IMR-90 (cell line): Measurements from ENCODE around the gene AJUBA. TPM values are rescaled to one million over a fixed set of nuclear protein-coding genes. Genes with fewer than 3 reads are reported as not detected.

Experiments used
- ATAC-seq: fragments of 200-7000 bp; cut with Tn5 transposase; 2 replicates; pipeline ENCODE4 v1.9.1; 2020; ENCODE audit warnings: low read depth, mild to moderate bottlenecking, moderate library complexity
- BruUV-seq: library from RNA; stranded (reverse); fragments of 400-500 nt; replicated peaks from 2 replicates; lab custom pipeline; 2021; lab: Mats Ljungman, UMichigan
- CTCF ChIA-PET: fragments of 300-600 bp; formaldehyde crosslinking; extraction: SDS; loops from one replicate; lab custom pipeline; 2021; ENCODE audit warnings: antibody characterized with exemption; lab: Yijun Ruan, JAX
- POLR2A ChIA-PET: fragments of 300-600 bp; sonication (Branson Sonifier 250); formaldehyde crosslinking; loops from one replicate; lab custom pipeline; 2022; ENCODE audit warnings: antibody characterized with exemption; ENCODE audit not compliant: unreplicated experiment; lab: Charles Lee
- DNase-seq: peaks from one replicate; pipeline ENCODE4 v3.0.0; 2013
- H2AFZ ChIP-seq: replicated peaks from 2 replicates; pipeline ENCODE3; 2013; ENCODE audit warnings: low read length, mild to moderate bottlenecking; ENCODE audit not compliant: poor library complexity
- H2AK5ac ChIP-seq: 2 replicates; pipeline ENCODE4 v1.6.1; 2013; ENCODE audit warnings: low read depth, low read length, inconsistent platforms
- H2AK9ac ChIP-seq: replicated peaks from 2 replicates; pipeline ENCODE3; 2013; ENCODE audit warnings: mild to moderate bottlenecking, low read depth, low read length, moderate library complexity; ENCODE audit not compliant: poor library complexity
- H2BK120ac ChIP-seq: 2 replicates; pipeline ENCODE4 v1.6.1; 2013; ENCODE audit warnings: low read depth, low read length, inconsistent platforms
- H2BK15ac ChIP-seq: 3 replicates; pipeline ENCODE4 v1.6.1; 2013; ENCODE audit warnings: low read depth, low read length, inconsistent platforms
- H2BK20ac ChIP-seq: 2 replicates; pipeline ENCODE4 v1.6.1; 2013; ENCODE audit warnings: low read depth, mild to moderate bottlenecking, inconsistent platforms, low read length, moderate library complexity
- H2BK5ac ChIP-seq: 2 replicates; pipeline ENCODE4 v1.6.1; 2013; ENCODE audit warnings: mild to moderate bottlenecking, low read depth, low read length, inconsistent platforms; ENCODE audit not compliant: poor library complexity, severe bottlenecking
- H3K14ac ChIP-seq: replicated peaks from 2 replicates; pipeline ENCODE4 v1.6.1; 2013; ENCODE audit warnings: low read depth, low read length, inconsistent platforms
- H3K18ac ChIP-seq: 2 replicates; pipeline ENCODE4 v1.6.1; 2013; ENCODE audit warnings: low read depth, low read length, control low read depth
- H3K23ac ChIP-seq: 2 replicates; pipeline ENCODE4 v1.6.1; 2013; ENCODE audit warnings: low read depth, low read length, inconsistent platforms
- H3K27ac ChIP-seq: 2 replicates; pipeline ENCODE4 v1.5.1; 2013; ENCODE audit warnings: mild to moderate bottlenecking, control low read depth, low read length; ENCODE audit not compliant: insufficient read depth
- H3K27me3 ChIP-seq: 2 replicates; pipeline ENCODE4 v1.6.1; 2013; ENCODE audit warnings: low read length; ENCODE audit not compliant: control insufficient read depth, insufficient read depth
- H3K36me3 ChIP-seq: 2 replicates; pipeline ENCODE4 v1.6.1; 2013; ENCODE audit warnings: low read length, mixed read lengths; ENCODE audit not compliant: control insufficient read depth, insufficient read depth
- H3K4ac ChIP-seq: 2 replicates; pipeline ENCODE4 v1.6.1; 2013; ENCODE audit warnings: low read depth, low read length, inconsistent platforms
- H3K4me1 ChIP-seq: 2 replicates; pipeline ENCODE4 v1.6.1; 2013; ENCODE audit warnings: low read length, mixed read lengths; ENCODE audit not compliant: control insufficient read depth, insufficient read depth
- H3K4me2 ChIP-seq: 2 replicates; pipeline ENCODE4 v1.6.1; 2013; ENCODE audit warnings: low read depth, mild to moderate bottlenecking, control low read depth, low read length, moderate library complexity
- H3K4me3 ChIP-seq: 2 replicates; pipeline ENCODE4 v1.5.1; 2013; ENCODE audit warnings: low read depth, mild to moderate bottlenecking, control low read depth, low read length, moderate library complexity; ENCODE audit not compliant: insufficient read depth
- H3K56ac ChIP-seq: 2 replicates; pipeline ENCODE4 v1.6.1; 2013; ENCODE audit warnings: low read length, inconsistent platforms; ENCODE audit not compliant: insufficient read depth; ENCODE audit errors: extremely low read depth
- H3K79me1 ChIP-seq, 2 experiments: 2 replicates each; pipeline ENCODE4 v1.6.1; 2013; ENCODE audit warnings: low read length in 2 of 2, inconsistent platforms in 1 of 2, low read depth in 1 of 2
- H3K9ac ChIP-seq: 2 replicates; pipeline ENCODE4 v1.6.1; 2013; ENCODE audit warnings: low read depth, low read length, control low read depth
- H3K9me1 ChIP-seq: 2 replicates; pipeline ENCODE4 v1.6.1; 2013; ENCODE audit warnings: low read length, inconsistent platforms; ENCODE audit not compliant: insufficient read depth
- H3K9me3 ChIP-seq: 2 replicates; pipeline ENCODE4 v1.6.1; 2013; ENCODE audit warnings: low read length; ENCODE audit not compliant: control insufficient read depth, insufficient read depth
- H4K20me1 ChIP-seq: 2 replicates; pipeline ENCODE4 v1.6.1; 2013; ENCODE audit warnings: low read length, inconsistent platforms; ENCODE audit not compliant: insufficient read depth
- H4K5ac ChIP-seq: 2 replicates; pipeline ENCODE4 v1.6.1; 2013; ENCODE audit warnings: mild to moderate bottlenecking, low read depth, low read length, control low read depth
- H4K8ac ChIP-seq, 2 experiments: 2 replicates each; pipeline ENCODE4 v1.6.1; 2013; ENCODE audit warnings: low read depth in 2 of 2, low read length in 2 of 2, control low read depth in 1 of 2, inconsistent platforms in 1 of 2
- H4K91ac ChIP-seq: 2 replicates; pipeline ENCODE4 v1.6.1; 2013; ENCODE audit warnings: low read depth, low read length, inconsistent platforms; ENCODE audit not compliant: insufficient read depth
- BHLHE40 ChIP-seq: fragments of 150-350 bp; IDR thresholded peaks from 2 replicates; pipeline ENCODE4 v1.6.1; 2016; ENCODE audit warnings: mild to moderate bottlenecking, low read depth, low read length
- CEBPB ChIP-seq: IDR thresholded peaks from 2 replicates; pipeline ENCODE4 v1.6.1; 2012; ENCODE audit warnings: low read depth, low read length, improper control_type of control experiment
- CHD1 ChIP-seq: IDR thresholded peaks from 2 replicates; pipeline ENCODE4 v1.6.1; 2012; ENCODE audit warnings: low read depth, low read length, improper control_type of control experiment
- FOS ChIP-seq: fragments of 150-350 bp; IDR thresholded peaks from 2 replicates; pipeline ENCODE4 v1.6.1; 2016; ENCODE audit warnings: low read depth, low read length
- MAZ ChIP-seq: IDR thresholded peaks from 2 replicates; pipeline ENCODE4 v1.6.1; 2012; ENCODE audit warnings: low read depth, mild to moderate bottlenecking, low read length, improper control_type of control experiment, moderate library complexity, borderline replicate concordance
- MXI1 ChIP-seq: IDR thresholded peaks from 2 replicates; pipeline ENCODE4 v1.6.1; 2012; ENCODE audit warnings: low read depth, mild to moderate bottlenecking, low read length, moderate library complexity, borderline replicate concordance
- NFE2L2 ChIP-seq: fragments of 150-350 bp; IDR thresholded peaks from 2 replicates; pipeline ENCODE4 v1.6.1; 2016; ENCODE audit warnings: low read depth, mild to moderate bottlenecking, low read length
- POLR2A ChIP-seq: IDR thresholded peaks from 2 replicates; pipeline ENCODE4 v1.6.1; 2012; ENCODE audit warnings: mild to moderate bottlenecking, low read depth, low read length
- RAD21 ChIP-seq: IDR thresholded peaks from 2 replicates; pipeline ENCODE4 v1.6.1; 2012; ENCODE audit warnings: low read length, improper control_type of control experiment
- RCOR1 ChIP-seq: IDR thresholded peaks from 2 replicates; pipeline ENCODE4 v1.6.1; 2012; ENCODE audit warnings: mild to moderate bottlenecking, low read length, improper control_type of control experiment; ENCODE audit not compliant: insufficient replicate concordance
- SMC3 ChIP-seq: fragments of 150-350 bp; IDR thresholded peaks from 2 replicates; pipeline ENCODE4 v1.6.1; 2016; ENCODE audit warnings: low read depth, mild to moderate bottlenecking, antibody characterized with exemption, low read length, moderate library complexity
- WGBS, 2 experiments: methylation state at CpG; one replicate each; pipeline versions ENCODE4 v1.1.5 to v1.1.7; 2013; ENCODE audit warnings: missing lambda C conversion rate in 2 of 2; ENCODE audit not compliant: insufficient read length in 1 of 2; ENCODE audit errors: extremely low coverage in 2 of 2; 5-methylcytosine and 5-hydroxymethylcytosine counted together
- dilution Hi-C: fragments of 300-500 bp; cut with HindIII; formaldehyde crosslinking; loops from one replicate; pipeline ENCODE4 v1.14.3; 2018; ENCODE audit warnings: low sequenced_read_pairs; ENCODE audit not compliant: unreplicated experiment
- in situ Hi-C: fragments of 300-500 bp; cut with MboI; formaldehyde crosslinking; loops from 3 replicates; pipeline ENCODE4 v1.14.3; 2019; ENCODE audit warnings: low sequenced_read_pairs, inconsistent platforms, mixed read lengths
- intact Hi-C: fragments of 100-400 bp; cut with micrococcal nuclease; formaldehyde crosslinking; loops from 2 replicates; pipeline ENCODE4 v1.10.0; 2022
- polyA plus RNA-seq, 3 experiments: library from polyadenylated mRNA; depleted of rRNA; stranded (reverse); fragments of >200 nt; gene quantifications; 2 replicates each; pipeline ENCODE4 v1.2.3, GENCODE V29; 2012; ENCODE audit warnings: low replicate concordance in 1 of 3
- total RNA-seq: library from RNA; depleted of rRNA; stranded (reverse); fragments of >200 nt; gene quantifications from 2 replicates; pipeline ENCODE4 v1.2.3, GENCODE V29; 2012
- TF ChIP-seq, protein P1 (sequence below): fragments of 150-350 bp; IDR thresholded peaks from 2 replicates; pipeline ENCODE4 v1.6.1; 2017; ENCODE audit warnings: mild to moderate bottlenecking, antibody characterized with exemption, low read length, low read depth

Gene AJUBA
- total and polyA plus RNA-seq, 2 of the 4 experiments (the other 2 are of a cell fraction): 46.4 to 67.6 TPM

DNA sequence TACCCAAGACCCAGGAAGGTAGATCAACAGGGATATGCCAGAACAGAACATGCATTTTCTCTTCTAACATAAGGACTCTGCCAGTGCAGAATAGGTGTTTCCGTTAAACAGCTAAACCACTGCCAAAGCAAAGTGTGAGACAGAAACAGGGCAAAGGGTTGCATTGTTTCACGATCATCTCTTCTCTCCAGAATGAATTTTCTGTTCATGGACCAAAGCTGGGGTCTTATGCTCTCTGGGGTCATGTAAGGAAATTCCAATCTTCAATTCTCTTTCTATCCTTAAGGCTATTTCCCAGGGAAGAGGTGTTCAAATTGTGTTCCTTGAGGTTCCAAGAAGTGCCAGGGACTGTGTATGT, 41.4 kb upstream of the AJUBA start:
- Histone ChIP-seq H3K4ac (no peak overlapping the region), H3K23ac (no peak overlapping the region), H3K14ac (no peak overlapping the region), H2BK20ac (no peak overlapping the region), H2BK15ac (no peak overlapping the region), H3K79me1 (peaks cover 8 to 15% of the 10 kb centered on the region in 2 experiments; a peak in 2 of 4 replicates), H2AFZ (no peak overlapping the region), H4K91ac (no peak overlapping the region), H2BK5ac (no peak overlapping the region), H3K9ac (no peak overlapping the region), H3K4me3 (no peak overlapping the region), H4K5ac (no peak overlapping the region), H3K27me3 (no peaks in the 10 kb centered on the region), H2BK120ac (no peak overlapping the region), H4K8ac (no peak overlapping the region), H2AK5ac (no peak overlapping the region), H4K20me1 (peaks cover 11% of the 10 kb centered on the region), H3K9me3 (no peaks in the 10 kb centered on the region), H3K9me1 (peaks cover 9% of the 10 kb centered on the region), H3K4me2 (no peak overlapping the region), H3K36me3 (peaks cover 16% of the 10 kb centered on the region), H3K27ac (no peak overlapping the region), H2AK9ac (no peak overlapping the region), H3K18ac (no peak overlapping the region), H3K56ac (no peak overlapping the region), H3K4me1 (peaks cover 11% of the 10 kb centered on the region)
- TF ChIP-seq MXI1 (no peak), CEBPB (no peak), RCOR1 (no peak), POLR2A (no peak), RAD21 (no peak), MAZ (no peak), SMC3 (no peak), BHLHE40 (no peak), FOS (no peak), CHD1 (no peak), NFE2L2 (no peak)
- TF ChIP-seq, protein P1, sequence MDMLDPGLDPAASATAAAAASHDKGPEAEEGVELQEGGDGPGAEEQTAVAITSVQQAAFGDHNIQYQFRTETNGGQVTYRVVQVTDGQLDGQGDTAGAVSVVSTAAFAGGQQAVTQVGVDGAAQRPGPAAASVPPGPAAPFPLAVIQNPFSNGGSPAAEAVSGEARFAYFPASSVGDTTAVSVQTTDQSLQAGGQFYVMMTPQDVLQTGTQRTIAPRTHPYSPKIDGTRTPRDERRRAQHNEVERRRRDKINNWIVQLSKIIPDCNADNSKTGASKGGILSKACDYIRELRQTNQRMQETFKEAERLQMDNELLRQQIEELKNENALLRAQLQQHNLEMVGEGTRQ: no peak
- DNase-seq (no peak), ATAC-seq (no peak)
- intact Hi-C loops (no loop called here), in situ Hi-C loops (no loop called here), dilution Hi-C loops (no loop called here)
- CTCF ChIA-PET: interaction anchor here (1.0 to 1.1 kb wide), 2 partner anchors 29 to 45 kb away, joined by 3 to 9 read pairs; no protein-coding TSS in a partner anchor
- BruUV-seq: no TSS peak
- no CpG with 5 or more reads among the region's 2 CpGs for WGBS, 2 experiments
- POLR2A ChIA-PET: interaction anchor here (0.6 to 0.7 kb wide), 3 partner anchors 17 to 94 kb away, joined by 3 to 9 read pairs (median 7); no protein-coding TSS in a partner anchor
